GM23338 (cell line): ENCODE measurements around the gene UBXN4. TPM values are rescaled to one million over a fixed set of nuclear protein-coding genes. Genes with fewer than 3 reads are reported as not detected.
"Not testable (repeated sequence)": the region's sequence is repeated elsewhere in the genome, so short reads cannot be mapped to it uniquely, and the experiment has no call there.

Experiments used
- ATAC-seq: fragments of 200-7000 bp; cut with Tn5 transposase; 3 replicates; pipeline ENCODE4 v1.9.1; 2020
- DNase-seq: peaks from one replicate; pipeline ENCODE4 v3.0.0-alpha.2; 2015; ENCODE audit warnings: low spot score
- H2AFZ ChIP-seq: fragments of 200-600 bp; sonication (generic); 2 replicates; pipeline ENCODE4 v1.8.0; 2016; ENCODE audit warnings: antibody characterized with exemption, mild to moderate bottlenecking, moderate library complexity
- H3F3A ChIP-seq: fragments of 200-600 bp; sonication (generic); replicated peaks from 2 replicates; pipeline ENCODE4 v1.8.0; 2017; ENCODE audit warnings: antibody characterized with exemption, mixed run types, low read depth
- H3K27ac ChIP-seq: fragments of 200-600 bp; sonication (generic); 2 replicates; pipeline ENCODE4 v1.6.1; 2016; ENCODE audit warnings: low read depth
- H3K27me3 ChIP-seq: fragments of 200-600 bp; sonication (generic); 2 replicates; pipeline ENCODE4 v1.8.0; 2016; ENCODE audit warnings: mild to moderate bottlenecking, mixed run types, moderate library complexity; ENCODE audit not compliant: insufficient read depth
- H3K36me3 ChIP-seq: fragments of 200-600 bp; sonication (generic); 2 replicates; pipeline ENCODE4 v1.8.0; 2016; ENCODE audit warnings: mild to moderate bottlenecking; ENCODE audit not compliant: insufficient read depth
- H3K4me1 ChIP-seq: fragments of 200-600 bp; sonication (generic); 2 replicates; pipeline ENCODE4 v1.8.0; 2016; ENCODE audit warnings: mild to moderate bottlenecking, moderate library complexity; ENCODE audit not compliant: insufficient read depth
- H3K4me2 ChIP-seq: fragments of 200-600 bp; sonication (generic); 2 replicates; pipeline ENCODE4 v1.7.1; 2017; ENCODE audit warnings: mixed run types
- H3K4me3 ChIP-seq: fragments of 200-600 bp; sonication (generic); 2 replicates; pipeline ENCODE4 v1.6.1; 2016; ENCODE audit warnings: mixed run types
- H3K79me2 ChIP-seq: fragments of 200-600 bp; sonication (generic); replicated peaks from 2 replicates; pipeline ENCODE4 v1.8.0; 2017; ENCODE audit warnings: mild to moderate bottlenecking; ENCODE audit not compliant: insufficient read depth
- H3K9me2 ChIP-seq: fragments of 200-600 bp; sonication (generic); 2 replicates; pipeline ENCODE4 v1.8.0; 2017; ENCODE audit not compliant: insufficient read depth
- H4K20me1 ChIP-seq: fragments of 200-600 bp; sonication (generic); replicated peaks from 2 replicates; pipeline ENCODE4 v1.8.0; 2017; ENCODE audit warnings: mild to moderate bottlenecking; ENCODE audit not compliant: insufficient read depth
- H3K27ac Mint-ChIP-seq: 2 replicates; pipeline ENCODE4 v1.8.0; 2020; ENCODE audit warnings: inconsistent platforms, mild to moderate bottlenecking, moderate library complexity, mixed read lengths
- H3K27me3 Mint-ChIP-seq: 3 replicates; pipeline ENCODE4 v1.8.0; 2022; ENCODE audit warnings: low read depth, mild to moderate bottlenecking, moderate library complexity, mixed read lengths, inconsistent platforms; ENCODE audit not compliant: insufficient read depth, poor library complexity
- H3K36me3 Mint-ChIP-seq: 3 replicates; pipeline ENCODE4 v1.8.0; 2021; ENCODE audit warnings: low read depth, mild to moderate bottlenecking, inconsistent platforms, moderate library complexity, mixed read lengths
- H3K4me1 Mint-ChIP-seq: 3 replicates; pipeline ENCODE4 v1.8.0; 2020; ENCODE audit warnings: mild to moderate bottlenecking, inconsistent platforms, mixed read lengths
- H3K4me3 Mint-ChIP-seq: 3 replicates; pipeline ENCODE4 v1.8.0; 2021; ENCODE audit warnings: moderate library complexity, mild to moderate bottlenecking, inconsistent platforms, mixed read lengths
- H3K9me3 Mint-ChIP-seq: 3 replicates; pipeline ENCODE4 v1.8.0; 2020; ENCODE audit warnings: moderate library complexity, mild to moderate bottlenecking, inconsistent platforms, mixed read lengths
- CREB1 ChIP-seq: fragments of 250-450 bp; sonication (Bioruptor Pico); IDR thresholded peaks from 2 replicates; pipeline ENCODE4 v1.5.0; 2020; ENCODE audit warnings: low read depth, mild to moderate bottlenecking, moderate library complexity
- CTCF ChIP-seq, 2 experiments: fragments of 200-600 bp in 1 of 2; sonication (generic) in 1 of 2; conservative IDR thresholded peaks; 2 replicates each; pipeline versions ENCODE4 v1.5.1 to v1.6.1; 2016 to 2017; ENCODE audit warnings: antibody characterized with exemption in 2 of 2, low read depth in 2 of 2, mild to moderate bottlenecking in 2 of 2, moderate library complexity in 1 of 2
- ETS1 ChIP-seq: IDR thresholded peaks from 2 replicates; pipeline ENCODE4 v1.6.1; 2016; ENCODE audit warnings: antibody characterized with exemption
- EZH2 ChIP-seq: fragments of 200-600 bp; sonication (generic); IDR thresholded peaks from one replicate; pipeline ENCODE4 v1.8.0; 2017; ENCODE audit warnings: antibody characterized with exemption, mild to moderate bottlenecking, low read depth; ENCODE audit not compliant: unreplicated experiment
- EZH2phosphoT487 ChIP-seq: fragments of 200-600 bp; sonication (generic); IDR thresholded peaks from one replicate; pipeline ENCODE4 v1.8.1; 2018; ENCODE audit warnings: antibody characterized with exemption; ENCODE audit not compliant: unreplicated experiment
- ZNF114 ChIP-seq: fragments of 250-450 bp; sonication (Bioruptor Pico); IDR thresholded peaks from 2 replicates; pipeline ENCODE4 v1.5.0; 2020; ENCODE audit warnings: mild to moderate bottlenecking, moderate library complexity
- ZNF462 ChIP-seq: fragments of 250-450 bp; sonication (Bioruptor Pico); IDR thresholded peaks from 2 replicates; pipeline ENCODE4 v1.5.0; 2020; ENCODE audit warnings: mild to moderate bottlenecking, moderate library complexity
- polyA plus RNA-seq: library from polyadenylated mRNA; unstranded; fragments of >200 nt; fragmentation: Nextera tagmentation; extraction: Ambion mirVana; gene quantifications from 2 replicates; pipeline ENCODE4 v1.2.1, GENCODE V29; 2016
- total RNA-seq: library from RNA; depleted of rRNA; stranded (reverse); fragments of >200 nt; shearing (Covaris generic); gene quantifications from 2 replicates; pipeline ENCODE4 v1.2.3, GENCODE V29; 2014

UBXN4 gene
- total and polyA plus RNA-seq, 2 experiments from 2014 or later: 57.6 to 226 TPM

- no peak overlapping the region for H3K27ac ChIP-seq
- H3K27ac Mint-ChIP-seq: no peak overlapping the region
Observed at GRCh38 chr2:135709992-135710391, 31.7 kb upstream of the UBXN4 start.

GRCh38 chr2:135715086-135715485 lies 26.6 kb upstream of the UBXN4 start:
- not testable (repeated sequence) for H3K4me3 ChIP-seq, H2AFZ ChIP-seq, H3K9me3 Mint-ChIP-seq, H3K9me2 ChIP-seq, H3K79me2 ChIP-seq, H3K4me1 Mint-ChIP-seq, H3K27ac Mint-ChIP-seq, H3K27me3 ChIP-seq, H3K27ac ChIP-seq, H3F3A ChIP-seq, H3K4me3 Mint-ChIP-seq, H4K20me1 ChIP-seq, DNase-seq, H3K27me3 Mint-ChIP-seq, H3K4me2 ChIP-seq, ATAC-seq, H3K4me1 ChIP-seq
- H3K36me3 Mint-ChIP-seq: peaks cover 41% of the 10 kb centered on the region
- H3K36me3 ChIP-seq: peaks cover 26% of the 10 kb centered on the region

More at GRCh38 chr2:135709992-135710391, 31.7 kb upstream of the UBXN4 start:
- Mint-ChIP-seq H3K9me3 (0 out of 3 replicates have a peak, but pooled peaks cover 2% of the 10 kb centered on the region), H3K4me3 (no peak overlapping the region), H3K27me3 (peaks cover 2% of the 10 kb centered on the region), H3K4me1 (no peaks in the 10 kb centered on the region), H3K36me3 (peaks cover 29% of the 10 kb centered on the region)
- ATAC-seq (peak; percentile 48; the same call in 2 of the 3 replicates), DNase-seq (peak; percentile 56)
- Histone ChIP-seq H3K4me3 (no peak overlapping the region), H4K20me1 (no peaks in the 10 kb centered on the region), H3K4me1 (no peaks in the 10 kb centered on the region), H3K36me3 (peaks cover 3% of the 10 kb centered on the region; the same call in 1 of the 2 replicates), H3K79me2 (no peaks in the 10 kb centered on the region), H3K9me2 (no peaks in the 10 kb centered on the region), H2AFZ (no peak overlapping the region), H3K4me2 (no peak overlapping the region), H3F3A (peaks cover 6% of the 10 kb centered on the region; the same call in 1 of the 2 replicates), H3K27me3 (no peaks in the 10 kb centered on the region)
- TF ChIP-seq ZNF114: no peak
- peak; percentile 87 to 98 for TF ChIP-seq CTCF (conservative IDR thresholded peaks at IDR 0.05; ENCODE audit: low read depth in 2 of 2)
- no peak for TF ChIP-seq EZH2phosphoT487
- TF ChIP-seq CREB1 (CRISPR knock-in tag): no peak

GRCh38 chr2:135728064-135728743 lies 13.5 kb upstream of the UBXN4 start:
- no peaks in the 10 kb centered on the region for H4K20me1 ChIP-seq
- no peak overlapping the region for H3K4me3 Mint-ChIP-seq
- no peaks in the 10 kb centered on the region for H3K9me2 ChIP-seq
- H2AFZ ChIP-seq: no peak overlapping the region
- no peaks in the 10 kb centered on the region for H3K27me3 ChIP-seq
- no peaks in the 10 kb centered on the region for H3K4me1 Mint-ChIP-seq
- no peaks in the 10 kb centered on the region for H3K4me1 ChIP-seq
- no peak for ATAC-seq
- peaks cover 12% of the 10 kb centered on the region; the same call in 1 of the 2 replicates for H3K36me3 ChIP-seq
- DNase-seq: no peak
- H3K27ac Mint-ChIP-seq: no peak overlapping the region
- H3K27ac ChIP-seq: no peak overlapping the region
- H3K4me2 ChIP-seq: no peak overlapping the region
- no peaks in the 10 kb centered on the region for H3K79me2 ChIP-seq
- no peaks in the 10 kb centered on the region for H3F3A ChIP-seq
- no peaks in the 10 kb centered on the region for H3K9me3 Mint-ChIP-seq
- no peaks in the 10 kb centered on the region for H3K27me3 Mint-ChIP-seq
- peaks cover 22% of the 10 kb centered on the region for H3K36me3 Mint-ChIP-seq
- no peak overlapping the region for H3K4me3 ChIP-seq
- TF ChIP-seq EZH2phosphoT487: no peak
- no peak for TF ChIP-seq ZNF462 (CRISPR knock-in tag)
- TF ChIP-seq ETS1: no peak
- no peak for TF ChIP-seq EZH2
